ENCODE measurements around the gene SHC3. TPM values are rescaled to one million over a fixed set of nuclear protein-coding genes. Genes with fewer than 3 reads are reported as not detected.

The SHC3 gene
- total RNA-seq, 4 donors from 2014 or later = 0.38 to 9.3 (median 4.4) TPM

GRCh38 chr9:89079391-89079790 lies 99.2 kb downstream of the SHC3 start:
- TF ChIP-seq POLR2A (IDR thresholded peaks at IDR 0.05) = no peak
- no peak for TF ChIP-seq CTCF (IDR thresholded peaks at IDR 0.05)
- DNase-seq = no peak
- WGBS, 2 donors = 65 to 90% methylated on average over 2 of the region's 2 CpGs
- intact Hi-C loops (cut with DNase I) = no loop called here
- peaks cover 0 to 3% (median 0%) of the 10 kb centered on the region in 3 donors for H3K9me3 ChIP-seq
- no peak overlapping the region for H3K4me3 ChIP-seq
- no peaks in the 10 kb centered on the region for H3K4me1 ChIP-seq
- H3K36me3 ChIP-seq = no peaks in the 10 kb centered on the region
- H3K27ac ChIP-seq = peak overlapping the region in 2 of 4 donors; percentile 32 to 64
- H3K27me3 ChIP-seq = peaks cover 0 to 6% (median 0%) of the 10 kb centered on the region in 4 donors

- Histone ChIP-seq H3K4me3 (no peak overlapping the region), H3K4me1 (no peaks in the 10 kb centered on the region), H3K27ac (peak overlapping the region in 2 of 4 donors; percentile 47 to 64), H3K36me3 (no peaks in the 10 kb centered on the region), H3K27me3 (peaks cover 0 to 6% (median 0%) of the 10 kb centered on the region in 4 donors), H3K9me3 (peaks cover 0 to 3% (median 0%) of the 10 kb centered on the region in 3 donors)
- TF ChIP-seq POLR2A (IDR thresholded peaks at IDR 0.05) = no peak
- no peak for TF ChIP-seq CTCF (IDR thresholded peaks at IDR 0.05)
- DNase-seq = no peak
- WGBS, 2 donors = 53 to 64% methylated on average over 6 of the region's 6 CpGs
- intact Hi-C loops (cut with DNase I) = no loop called here
Measured at GRCh38 chr9:89078860-89079259, 99.8 kb downstream of the SHC3 start.

GRCh38 chr9:89078421-89078820 lies 100.2 kb downstream of the SHC3 start:
- no peak overlapping the region for H3K4me3 ChIP-seq
- H3K9me3 ChIP-seq = peaks cover 0 to 3% (median 0%) of the 10 kb centered on the region in 3 donors
- peaks cover 0 to 6% (median 0%) of the 10 kb centered on the region in 4 donors for H3K27me3 ChIP-seq
- no peak for DNase-seq
- no peaks in the 10 kb centered on the region for H3K36me3 ChIP-seq
- WGBS, 2 donors = 70 to 72% methylated on average over 6 of the region's 6 CpGs
- TF ChIP-seq CTCF (IDR thresholded peaks at IDR 0.05) (no peak), POLR2A (IDR thresholded peaks at IDR 0.05) (no peak)
- intact Hi-C loops (cut with DNase I) = no loop called here
- H3K4me1 ChIP-seq = no peaks in the 10 kb centered on the region
- peak overlapping the region in 2 of 4 donors; percentile 47 to 54 for H3K27ac ChIP-seq

GRCh38 chr9:89077519-89077918 lies 101.1 kb downstream of the SHC3 start:
- Histone ChIP-seq H3K27me3 (no peaks in the 10 kb centered on the region), H3K9me3 (peaks cover 0 to 1% (median 0%) of the 10 kb centered on the region in 3 donors), H3K4me1 (no peaks in the 10 kb centered on the region), H3K4me3 (no peak overlapping the region), H3K27ac (no peak overlapping the region), H3K36me3 (no peaks in the 10 kb centered on the region)
- WGBS, 2 donors = 62 to 65% methylated on average over 7 of the region's 7 CpGs
- intact Hi-C loops (cut with DNase I) = no loop called here
- TF ChIP-seq POLR2A (IDR thresholded peaks at IDR 0.05) = no peak
- no peak for TF ChIP-seq CTCF (IDR thresholded peaks at IDR 0.05)
- no peak for DNase-seq

GRCh38 chr9:89073397-89073796 lies 105.2 kb downstream of the SHC3 start:
- 78 to 93% methylated on average over 3 of the region's 3 CpGs for WGBS, 2 donors
- no peak overlapping the region for H3K27ac ChIP-seq
- H3K27me3 ChIP-seq = no peaks in the 10 kb centered on the region
- TF ChIP-seq POLR2A (IDR thresholded peaks at IDR 0.05) = no peak
- no peaks in the 10 kb centered on the region for H3K36me3 ChIP-seq
- H3K9me3 ChIP-seq = no peaks in the 10 kb centered on the region
- DNase-seq = no peak
- no peaks in the 10 kb centered on the region for H3K4me1 ChIP-seq
- intact Hi-C loops (cut with DNase I) = no loop called here
- H3K4me3 ChIP-seq = no peak overlapping the region

- 60 to 63% methylated on average over 4 of the region's 4 CpGs for WGBS, 2 donors
- intact Hi-C loops (cut with DNase I) = no loop called here
Measured at GRCh38 chr9:89071591-89071990, 107.0 kb downstream of the SHC3 start.

More at GRCh38 chr9:89071591-89071990, 107.0 kb downstream of the SHC3 start:
- no peaks in the 10 kb centered on the region for H3K36me3 ChIP-seq
- H3K4me1 ChIP-seq = no peaks in the 10 kb centered on the region
- no peak overlapping the region for H3K4me3 ChIP-seq
- no peak overlapping the region for H3K27ac ChIP-seq
- no peaks in the 10 kb centered on the region for H3K27me3 ChIP-seq
- DNase-seq = no peak
- no peaks in the 10 kb centered on the region for H3K9me3 ChIP-seq
- TF ChIP-seq CTCF (IDR thresholded peaks at IDR 0.05) = no peak
- TF ChIP-seq POLR2A (IDR thresholded peaks at IDR 0.05) = no peak

Data from esophagus squamous epithelium (tissue), 5 donors.